Measurements from ENCODE around the gene MMP12.
"Not testable (repeated sequence)": the region's sequence is repeated elsewhere in the genome, so short reads cannot be mapped to it uniquely, and the experiment has no call there.

Gene MMP12

GRCh38 chr11:102874852-102875251 is at the start of gene MMP12:
Gene MMP12, minus strand, starts transcription at chr11:102874982. Its CDS starts 45 bp downstream, at chr11:102874937.
- DNase-seq (ENCODE audit: low spot score): no peak

GRCh38 chr11:102921587-102922220 is 46.9 kb upstream of the MMP12 start:
- DNase-seq (ENCODE audit: low spot score): no peak

- DNase-seq (ENCODE audit: low spot score): no peak
Observed at GRCh38 chr11:102920118-102920684, 45.4 kb upstream of the MMP12 start.

GRCh38 chr11:102915044-102915375 is 40.2 kb upstream of the MMP12 start:
- no peak for DNase-seq (ENCODE audit: low spot score)

- peak; percentile 44 for DNase-seq (ENCODE audit: low spot score)
Observed at GRCh38 chr11:102914238-102915043, 39.7 kb upstream of the MMP12 start.

- no peak for DNase-seq (ENCODE audit: low spot score)
Observed at GRCh38 chr11:102912482-102912830, 37.7 kb upstream of the MMP12 start.

- no peak for DNase-seq (ENCODE audit: low spot score)
Observed at GRCh38 chr11:102911758-102912481, 37.1 kb upstream of the MMP12 start.

- DNase-seq (ENCODE audit: low spot score): not testable (repeated sequence)
Observed at GRCh38 chr11:102905848-102906247, 31.1 kb upstream of the MMP12 start.

- DNase-seq (ENCODE audit: low spot score): not testable (repeated sequence)
Observed at GRCh38 chr11:102903895-102904294, 29.1 kb upstream of the MMP12 start.

- no peak for DNase-seq (ENCODE audit: low spot score)
Observed at GRCh38 chr11:102900346-102900745, 25.6 kb upstream of the MMP12 start.

- DNase-seq (ENCODE audit: low spot score): no peak
Observed at GRCh38 chr11:102891736-102892135, 17.0 kb upstream of the MMP12 start.

- no peak for DNase-seq (ENCODE audit: low spot score)
Observed at GRCh38 chr11:102886999-102887398, 12.2 kb upstream of the MMP12 start.

GRCh38 chr11:102883141-102883540 is 8.4 kb upstream of the MMP12 start:
- DNase-seq (ENCODE audit: low spot score): no peak

GRCh38 chr11:102882389-102883024 is 7.7 kb upstream of the MMP12 start:
- no peak for DNase-seq (ENCODE audit: low spot score)

- DNase-seq (ENCODE audit: low spot score): no peak
Observed at GRCh38 chr11:102879801-102880200, 5.0 kb upstream of the MMP12 start.

GRCh38 chr11:102878595-102878994 is 3.8 kb upstream of the MMP12 start:
- no peak for DNase-seq (ENCODE audit: low spot score)

GRCh38 chr11:102869354-102869964 is 5.3 kb downstream of the MMP12 start:
- not testable (repeated sequence) for DNase-seq (ENCODE audit: low spot score)

GRCh38 chr11:102868339-102868738 is 6.4 kb downstream of the MMP12 start:
- DNase-seq (ENCODE audit: low spot score): no peak

- DNase-seq (ENCODE audit: low spot score): no peak
Observed at GRCh38 chr11:102864724-102865123, 10.1 kb downstream of the MMP12 start.

- no peak for DNase-seq (ENCODE audit: low spot score)
Observed at GRCh38 chr11:102853956-102854355, 20.8 kb downstream of the MMP12 start.

GRCh38 chr11:102853055-102853454 is 21.7 kb downstream of the MMP12 start:
- DNase-seq (ENCODE audit: low spot score): no peak

Measured in SW480 (cell line).